ENCODE data around the gene ZNF594.
"Not testable (repeated sequence)": the region's sequence is repeated elsewhere in the genome, so short reads cannot be mapped to it uniquely, and the experiment has no call there.

The ZNF594 gene

DNA sequence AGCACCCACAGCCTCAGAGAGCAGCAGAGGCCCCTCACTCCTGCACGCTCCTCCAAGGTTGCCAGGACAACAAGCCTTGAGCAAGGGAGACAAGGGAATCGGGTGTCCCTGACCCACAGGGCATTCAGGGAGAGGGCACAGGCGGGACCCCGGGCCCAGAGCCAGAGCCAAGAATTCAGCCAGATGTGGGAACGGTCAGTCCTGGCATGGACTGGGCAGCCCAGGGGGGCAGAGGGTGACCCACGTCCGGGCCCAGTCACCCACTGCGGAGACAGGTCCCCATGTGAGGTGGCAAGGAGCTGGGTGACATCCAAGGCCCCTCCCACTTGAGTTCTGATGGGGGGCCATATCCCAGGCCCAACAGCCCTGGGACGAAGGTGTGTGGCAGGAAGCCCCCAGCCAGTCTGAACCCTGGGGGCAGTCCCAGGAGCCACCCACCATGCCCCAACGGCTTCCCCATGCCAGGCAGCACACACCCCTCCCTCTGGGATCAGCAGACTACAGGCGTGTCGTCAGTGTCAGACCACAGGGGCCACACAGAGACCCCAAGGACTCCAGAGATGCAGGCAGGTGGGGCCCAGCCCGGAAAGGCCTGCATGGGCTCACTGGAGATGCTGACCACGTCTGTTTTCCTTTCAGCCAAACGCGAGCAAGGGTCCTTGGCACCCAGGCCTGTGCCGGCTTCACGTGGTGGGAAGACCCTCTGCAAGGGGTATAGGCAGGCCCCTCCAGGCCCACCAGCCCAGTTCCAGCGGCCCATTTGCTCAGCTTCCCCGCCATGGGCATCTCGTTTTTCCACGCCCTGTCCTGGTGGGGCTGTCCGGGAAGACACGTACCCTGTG lies 52.8 kb downstream of the ZNF594 start:
- no peak overlapping the region for H3K27ac ChIP-seq
- no peak overlapping the region for H3K4me3 ChIP-seq

DNA sequence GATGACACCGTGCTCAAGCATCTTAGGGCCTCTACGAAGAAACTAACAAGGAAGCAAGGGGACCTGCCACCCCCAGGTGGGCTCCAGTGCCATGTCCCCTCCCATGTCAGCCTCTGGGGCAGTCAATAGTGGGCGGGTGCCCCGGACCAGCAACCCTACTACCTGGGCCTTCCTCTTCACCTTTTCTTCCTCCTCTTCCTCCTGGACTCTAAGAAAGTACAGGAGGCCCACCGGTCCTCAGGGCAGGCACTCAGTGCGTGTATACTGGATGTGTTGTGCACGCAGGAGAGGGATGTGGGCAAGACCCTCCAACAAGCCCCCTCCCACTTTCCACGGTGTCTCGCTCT lies 53.5 kb downstream of the ZNF594 start:
- H3K4me3 ChIP-seq = not testable (repeated sequence)

DNA sequence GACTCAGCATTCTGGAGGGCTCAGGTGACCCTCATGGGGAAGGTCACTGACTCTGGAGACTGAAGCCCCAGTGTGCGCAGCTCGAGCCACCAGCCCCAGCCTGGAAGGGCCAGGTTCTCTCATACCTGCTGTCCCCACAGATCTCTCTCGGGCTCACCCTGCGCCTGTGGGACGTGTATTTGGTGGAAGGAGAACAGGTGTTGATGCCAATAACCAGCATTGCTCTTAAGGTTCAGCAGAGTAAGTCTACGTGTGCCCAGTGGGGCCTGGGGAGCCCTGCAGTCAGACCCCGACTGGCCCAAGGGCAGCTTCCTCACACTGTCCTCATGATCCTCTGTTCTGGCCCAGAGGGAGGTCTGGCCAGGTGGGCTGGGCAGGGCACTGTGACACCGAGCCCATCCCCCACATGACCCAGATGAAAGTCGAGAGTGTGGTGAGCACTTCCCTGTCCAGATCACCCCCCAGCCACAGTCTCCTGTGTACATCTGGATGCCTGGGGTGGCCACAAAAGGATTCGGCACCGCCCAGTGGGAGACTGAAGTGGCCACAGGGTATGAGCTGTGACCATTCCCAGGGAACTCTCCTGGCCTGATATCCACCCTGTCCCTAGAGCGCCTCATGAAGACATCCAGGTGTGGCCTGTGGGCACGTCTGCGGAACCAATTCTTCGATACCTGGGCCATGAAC lies 54.0 kb downstream of the ZNF594 start:
- H3K27ac ChIP-seq, H3K4me3 ChIP-seq: not testable (repeated sequence)

More for the DNA sequence above, 53.5 kb downstream of the ZNF594 start:
- not testable (repeated sequence) for H3K27ac ChIP-seq

DNA sequence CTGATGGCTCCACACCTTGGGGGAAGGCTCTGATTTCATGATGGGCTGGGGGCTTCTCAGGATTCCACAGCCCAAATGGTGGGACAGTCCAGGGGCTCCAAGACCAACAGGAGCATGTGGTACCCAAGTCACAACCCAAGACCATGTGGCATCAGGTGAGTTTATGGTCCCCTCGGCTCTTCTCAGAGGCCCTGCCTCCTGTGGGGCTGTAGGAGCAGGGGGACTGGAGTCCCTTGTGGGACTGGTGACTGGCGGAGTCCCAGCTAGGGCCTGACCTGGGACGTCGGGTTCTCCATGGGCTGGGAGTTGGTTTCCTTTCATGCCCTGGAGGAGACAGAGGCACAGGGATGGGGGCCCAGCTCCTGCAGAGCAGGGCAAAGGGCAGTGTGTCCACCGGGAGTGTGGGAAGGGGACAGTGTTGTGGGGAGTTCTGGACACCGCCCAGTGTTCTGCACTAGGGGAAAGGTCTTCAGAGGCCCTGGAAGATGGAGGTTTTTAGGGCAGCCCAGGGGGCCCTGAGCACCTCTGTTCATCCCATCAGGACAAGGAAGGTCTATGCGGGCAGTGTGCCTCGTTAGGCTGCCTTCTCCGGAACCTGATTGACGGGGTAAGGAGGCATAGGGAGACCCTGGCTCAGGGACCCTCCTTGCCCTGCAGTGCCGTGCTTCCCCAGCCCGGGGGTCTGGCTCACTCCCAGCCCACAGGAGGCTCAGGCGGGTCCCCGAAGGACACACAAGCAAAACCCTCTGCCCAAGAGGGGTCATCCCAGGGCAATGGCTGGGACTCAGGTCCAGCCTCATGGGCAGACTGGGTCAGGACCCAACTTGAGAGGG lies 54.9 kb downstream of the ZNF594 start:
- not testable (repeated sequence) for H3K4me3 ChIP-seq

DNA sequence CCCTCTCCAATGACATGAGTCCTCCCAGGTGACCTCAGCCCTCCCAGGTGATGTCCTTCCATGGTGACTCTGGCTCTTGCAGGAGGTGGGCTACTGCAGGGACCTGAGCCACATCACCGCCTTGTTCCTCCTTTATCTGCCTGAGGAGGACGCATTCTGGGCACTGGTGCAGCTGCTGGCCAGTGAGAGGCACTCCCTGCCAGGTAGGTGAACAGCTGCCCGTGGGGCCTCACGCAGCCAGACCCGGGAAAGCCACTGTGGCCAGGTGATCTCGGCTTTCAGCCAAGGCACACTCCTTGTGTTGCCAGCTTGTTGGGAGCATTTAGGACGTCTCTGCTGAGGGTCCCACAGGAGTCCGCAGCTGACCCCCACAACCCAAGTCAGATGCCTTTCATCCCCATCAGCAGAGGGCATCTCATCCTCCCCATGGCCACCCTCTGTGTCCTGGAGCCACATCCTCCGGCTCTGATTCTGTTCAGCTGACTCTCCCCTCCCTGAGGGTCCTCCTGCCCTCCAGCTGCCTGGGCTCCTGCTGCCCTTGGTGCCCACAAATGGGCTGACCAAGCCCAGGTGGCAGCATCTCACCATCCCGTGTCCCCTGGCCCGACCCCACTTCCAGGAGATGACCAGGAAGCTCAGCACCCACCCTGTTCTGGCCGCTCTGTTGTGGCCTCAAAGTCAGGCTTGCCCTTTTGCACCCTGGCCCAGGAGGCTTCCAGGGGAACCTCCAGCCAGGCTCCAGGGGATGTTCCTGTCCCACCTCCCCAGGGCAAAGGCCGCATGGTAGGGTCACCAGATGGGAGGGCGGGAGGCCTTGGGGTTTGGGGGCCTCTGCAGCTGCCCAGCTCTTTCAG lies 55.7 kb downstream of the ZNF594 start:
- Histone ChIP-seq H3K4me3 (no peak overlapping the region), H3K27ac (no peak overlapping the region)

More for the DNA sequence above, 54.9 kb downstream of the ZNF594 start:
- not testable (repeated sequence) for H3K27ac ChIP-seq

DNA sequence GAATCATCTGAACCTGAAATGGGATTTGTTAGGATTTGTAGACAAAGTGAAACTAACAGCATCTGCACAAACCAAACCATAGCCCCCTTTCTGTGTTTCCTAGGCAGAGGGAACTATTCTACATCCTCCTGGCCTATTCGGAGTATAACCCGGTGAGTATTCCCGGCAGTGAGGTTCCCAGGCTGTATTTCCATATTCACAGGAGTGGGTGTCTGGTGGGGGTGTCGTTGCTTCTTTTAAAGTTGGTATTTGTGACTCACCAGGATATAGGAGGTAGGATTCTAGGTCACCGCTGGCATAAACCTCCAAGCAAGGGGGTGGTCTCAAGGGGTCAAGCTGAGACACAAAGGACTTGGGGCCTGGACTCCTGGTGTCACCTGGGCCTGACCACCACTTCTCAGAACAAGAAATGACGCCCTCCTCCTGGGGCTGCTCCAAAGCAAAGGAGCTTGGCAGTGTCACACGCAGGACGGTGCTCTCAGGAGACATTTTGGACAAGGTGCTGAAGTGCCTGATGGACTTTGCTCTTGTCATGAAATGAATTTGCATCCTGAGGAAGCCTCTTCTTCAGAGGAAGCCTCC lies 56.4 kb downstream of the ZNF594 start:
- H3K27ac ChIP-seq, H3K4me3 ChIP-seq: not testable (repeated sequence)

DNA sequence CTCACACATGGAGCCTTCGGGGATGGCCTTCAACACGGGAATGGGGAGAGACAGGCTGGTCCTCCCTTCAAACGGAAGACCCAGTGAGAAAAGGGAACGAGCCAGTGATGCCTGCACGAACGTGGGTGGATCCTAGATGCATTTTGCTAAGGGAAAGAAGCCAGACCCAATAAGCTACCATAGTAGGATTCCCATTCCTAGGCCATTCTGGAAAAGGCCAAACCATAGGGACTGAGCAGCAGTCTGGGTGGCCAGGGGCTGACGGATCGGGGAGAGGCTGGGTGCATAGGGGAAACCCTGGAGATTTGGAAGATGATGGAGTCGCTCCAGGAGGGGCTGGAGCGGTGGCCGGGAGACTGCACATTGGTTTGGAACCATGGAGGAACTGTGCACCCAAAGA lies 57.1 kb downstream of the ZNF594 start:
- H3K4me3 ChIP-seq, H3K27ac ChIP-seq: not testable (repeated sequence)

DNA sequence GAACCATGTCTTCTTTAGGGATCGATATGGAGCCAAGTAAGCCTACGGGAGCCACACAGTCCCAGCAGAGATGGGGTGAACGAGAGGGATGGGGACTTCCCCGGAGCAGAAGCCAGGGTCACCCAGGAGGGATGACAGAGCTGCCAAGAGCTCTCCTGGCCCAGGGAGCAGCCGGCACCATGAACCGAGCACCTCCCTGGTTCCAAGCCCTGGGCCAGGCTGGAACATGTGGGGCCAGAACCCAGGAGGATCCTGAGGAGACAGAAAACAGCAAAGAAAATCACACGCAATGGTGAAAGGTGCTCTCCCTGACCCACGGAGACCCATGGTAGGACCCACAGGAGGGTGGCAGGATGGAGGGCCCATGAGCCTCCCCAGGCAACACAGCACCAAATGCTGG lies 57.7 kb downstream of the ZNF594 start:
- H3K27ac ChIP-seq, H3K4me3 ChIP-seq: not testable (repeated sequence)

DNA sequence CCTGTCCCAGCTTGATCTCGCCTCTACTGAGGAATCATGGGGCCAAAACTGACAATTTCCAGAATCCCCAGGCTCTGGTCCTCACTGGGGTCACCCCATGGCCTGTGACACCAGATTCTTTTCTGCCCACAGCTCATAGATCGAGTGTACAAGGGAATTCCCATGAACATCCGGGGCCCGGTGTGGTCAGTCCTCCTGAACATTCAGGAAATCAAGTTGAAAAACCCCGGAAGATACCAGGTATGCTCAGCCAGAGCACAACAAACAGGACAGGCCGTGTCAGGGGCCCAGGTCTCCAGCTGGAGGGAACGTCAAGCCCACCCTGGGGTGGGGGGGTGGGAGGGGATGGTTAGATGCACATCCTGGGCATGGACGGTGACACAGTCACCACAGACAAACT lies 58.4 kb downstream of the ZNF594 start:
- Histone ChIP-seq H3K27ac (no peak overlapping the region), H3K4me3 (no peak overlapping the region)

DNA sequence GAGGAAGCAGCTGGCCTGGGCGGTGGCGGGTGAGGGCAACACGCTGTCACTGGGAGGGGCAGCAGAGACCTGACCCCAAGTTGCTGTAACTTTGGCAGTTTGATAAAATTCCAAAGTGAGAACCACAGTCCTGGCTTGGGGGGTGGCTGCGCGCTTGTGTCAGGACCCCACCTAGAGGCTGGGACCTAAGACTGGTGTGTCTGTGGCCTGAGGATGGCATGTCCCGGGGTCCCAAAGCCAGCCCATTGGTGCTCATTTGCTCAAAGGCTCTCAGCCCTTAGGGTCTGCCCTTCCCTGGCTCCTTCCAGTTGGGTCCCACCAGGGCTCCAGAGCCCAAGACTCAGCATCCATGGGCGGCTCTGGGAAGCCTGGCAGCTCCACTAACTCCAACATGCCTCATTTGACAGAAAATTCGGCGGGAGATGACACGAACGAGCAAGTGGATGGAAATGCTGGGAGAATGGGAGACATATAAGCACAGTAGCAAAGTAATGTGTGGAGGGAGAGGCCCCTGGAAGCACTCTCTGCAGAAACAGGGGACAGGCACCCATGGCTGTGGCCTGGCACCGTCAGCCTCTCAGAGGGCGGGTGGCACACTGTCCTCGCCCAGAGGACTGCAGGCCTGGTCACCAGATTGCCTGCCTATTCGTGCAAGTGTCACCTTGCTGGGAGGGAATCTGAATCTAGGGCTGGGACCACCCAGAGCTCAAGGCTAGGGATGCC lies 59.0 kb downstream of the ZNF594 start:
- not testable (repeated sequence) for H3K27ac ChIP-seq, H3K4me3 ChIP-seq

DNA sequence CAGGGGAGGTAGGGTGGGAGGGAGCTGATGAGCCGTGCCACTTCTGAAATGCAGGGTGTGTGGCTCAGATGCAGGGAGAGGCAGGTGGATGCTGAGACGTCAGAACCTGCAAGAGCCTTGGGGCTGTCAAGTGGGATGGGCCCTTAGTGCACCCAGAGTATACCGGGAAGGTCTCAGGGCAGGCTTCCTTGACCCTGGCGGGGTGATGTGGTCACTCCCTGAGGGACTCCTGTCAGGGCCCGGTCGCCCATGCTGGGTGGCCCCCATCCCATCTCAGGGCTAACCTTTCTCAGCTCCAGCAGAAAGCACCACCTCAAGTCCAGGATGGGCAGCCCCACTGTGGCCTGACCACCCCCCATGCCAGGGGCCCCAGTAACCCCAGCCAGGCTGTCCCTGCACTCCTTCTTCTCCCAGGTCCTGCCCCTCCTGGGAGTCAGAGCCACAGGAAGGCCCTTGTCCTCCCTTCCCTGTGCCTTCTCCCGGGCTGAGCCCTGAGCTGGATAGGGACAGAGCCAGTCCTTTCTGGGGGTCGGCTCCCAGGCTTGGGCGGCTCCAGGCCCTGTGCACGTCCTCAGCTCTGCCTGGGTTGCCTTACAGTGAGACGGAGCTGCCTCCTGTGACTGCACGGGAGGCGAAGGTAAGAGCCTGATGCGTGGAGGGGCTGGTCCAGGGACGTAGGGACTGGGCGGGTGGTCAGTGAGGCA lies 59.7 kb downstream of the ZNF594 start:
- H3K4me3 ChIP-seq, H3K27ac ChIP-seq: not testable (repeated sequence)

DNA sequence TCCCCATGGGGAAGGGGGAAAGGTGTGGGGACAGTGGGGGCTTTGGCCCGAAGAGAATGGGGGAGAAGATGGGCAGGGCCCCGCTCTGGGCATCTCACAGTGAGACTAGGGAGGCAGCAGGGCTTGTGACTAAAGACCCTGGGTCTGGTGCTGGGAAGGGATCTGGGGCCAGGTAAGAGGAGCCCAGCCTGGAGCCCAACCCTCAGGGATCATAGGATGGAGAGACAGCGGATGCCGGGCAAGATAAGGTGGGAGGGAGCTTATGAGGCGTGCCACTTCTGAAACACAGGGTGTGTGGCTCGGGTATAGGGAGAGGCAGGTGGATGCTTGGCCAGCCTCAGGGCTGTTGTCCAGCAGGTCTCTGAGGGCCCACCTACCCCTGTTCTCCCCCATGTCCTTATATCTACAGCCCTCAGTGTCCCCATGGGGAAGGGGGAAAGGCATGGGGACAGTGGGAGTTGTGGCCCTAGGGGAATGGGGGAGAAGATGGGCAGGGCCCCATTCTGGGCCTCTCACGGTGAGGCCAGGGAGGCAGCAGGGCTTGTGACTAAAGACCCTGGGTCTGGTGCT lies 60.4 kb downstream of the ZNF594 start:
- Histone ChIP-seq H3K4me3 (no peak overlapping the region), H3K27ac (no peak overlapping the region)

DNA sequence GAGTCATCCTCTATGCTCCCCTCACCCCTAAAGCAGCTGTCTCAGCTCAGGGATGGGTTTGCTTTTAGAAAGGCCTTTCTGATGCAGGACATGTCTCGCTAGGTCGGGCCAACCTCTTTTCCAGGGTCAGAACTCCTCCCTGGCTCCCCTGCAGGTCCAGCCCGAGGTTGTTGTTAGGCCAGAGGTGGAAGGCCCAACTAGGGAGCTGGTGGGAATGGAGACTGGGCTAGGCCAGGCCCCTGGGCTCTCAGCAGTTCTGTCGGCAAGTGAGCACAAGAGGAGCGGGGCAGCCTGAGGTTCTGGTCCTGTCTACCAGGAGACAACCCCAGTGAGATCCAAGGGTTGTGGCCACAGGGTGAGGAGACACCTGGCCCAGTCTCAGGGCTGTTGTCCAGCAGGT lies 61.0 kb downstream of the ZNF594 start:
- H3K27ac ChIP-seq, H3K4me3 ChIP-seq: not testable (repeated sequence)

DNA sequence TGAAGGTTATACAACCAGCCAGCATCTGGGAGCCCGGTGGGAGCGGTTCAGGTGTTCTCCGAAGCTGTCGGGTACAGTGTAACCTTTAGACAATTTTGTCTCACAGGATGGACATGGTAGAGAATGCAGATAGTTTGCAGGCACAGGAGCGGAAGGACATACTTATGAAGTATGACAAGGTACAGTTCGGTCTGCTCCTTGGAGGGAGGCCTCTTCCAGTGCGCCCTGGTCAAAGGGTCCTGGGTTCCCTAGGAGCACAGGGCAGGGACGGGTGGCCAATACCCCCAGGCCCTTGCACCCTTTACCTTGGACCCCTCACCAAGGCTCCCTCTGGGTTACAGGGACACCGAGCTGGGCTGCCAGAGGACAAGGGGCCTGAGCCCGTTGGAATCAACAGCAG lies 61.4 kb downstream of the ZNF594 start:
- H3K4me3 ChIP-seq, H3K27ac ChIP-seq: not testable (repeated sequence)

DNA sequence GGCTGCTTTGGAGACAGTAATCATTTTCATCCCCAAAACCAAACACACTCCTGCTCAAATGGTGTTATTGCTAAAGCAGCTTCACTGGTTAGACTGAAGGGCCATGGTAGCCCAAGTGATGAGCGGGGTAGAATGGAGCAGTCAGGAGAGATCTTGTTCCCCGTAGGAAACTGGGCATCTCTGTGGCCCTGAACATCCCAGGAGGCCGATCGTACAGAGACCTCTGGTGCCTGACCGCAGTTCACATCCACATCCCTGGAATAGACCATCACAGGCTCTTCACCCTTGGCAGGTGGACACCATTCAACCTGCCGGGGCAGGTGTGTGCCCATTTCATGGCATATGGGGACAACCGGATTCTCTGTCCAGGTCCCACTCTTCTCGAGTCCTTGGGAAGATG lies 61.9 kb downstream of the ZNF594 start:
- not testable (repeated sequence) for H3K4me3 ChIP-seq, H3K27ac ChIP-seq
